OCI-LY3 (cell line): Measurements from ENCODE around the gene CHSY3.

ENCODE experiments used
- H2AFZ ChIP-seq: fragments of 200-600, 300-600 bp; shearing (Covaris generic); 2 replicates; pipeline ENCODE4 v1.6.0; 2014; ENCODE audit warnings: antibody characterized with exemption, low read depth, low read length
- H3K27ac ChIP-seq: fragments of 200-600, 300-600 bp; sonication (generic); 2 replicates; pipeline ENCODE4 v1.5.1; 2014; ENCODE audit warnings: mild to moderate bottlenecking, low read length, moderate library complexity, mixed read lengths
- H3K27me3 ChIP-seq: fragments of 200-600, 300-600 bp; sonication (generic); 2 replicates; pipeline ENCODE4 v1.6.1; 2014; ENCODE audit warnings: low read depth, low read length, mixed read lengths
- H3K36me3 ChIP-seq: fragments of 200-600, 300-600 bp; sonication (generic); replicated peaks from 2 replicates; pipeline ENCODE3; 2014; ENCODE audit warnings: low read depth, low read length, mixed read lengths
- H3K4me1 ChIP-seq: fragments of 300-600, 200-600 bp; sonication (generic); 2 replicates; pipeline ENCODE4 v1.6.1; 2014; ENCODE audit warnings: low read length, mixed read lengths
- H3K4me2 ChIP-seq: fragments of 200-600, 300-600 bp; sonication (generic); 2 replicates; pipeline ENCODE4 v1.6.1; 2014; ENCODE audit warnings: low read length, mixed read lengths
- H3K4me3 ChIP-seq: fragments of 300-600, 200-600 bp; sonication (generic); 2 replicates; pipeline ENCODE4 v1.5.1; 2014; ENCODE audit warnings: antibody characterized with exemption, mild to moderate bottlenecking, low read length, moderate library complexity
- H3K79me2 ChIP-seq: fragments of 300-600, 200-600 bp; shearing (Covaris generic); 2 replicates; pipeline ENCODE4 v1.6.1; 2014; ENCODE audit warnings: mild to moderate bottlenecking, low read length, mixed read lengths
- H3K9ac ChIP-seq: fragments of 300-600, 200-600 bp; shearing (Covaris generic); 2 replicates; pipeline ENCODE4 v1.6.0; 2014; ENCODE audit warnings: mild to moderate bottlenecking, low read length, moderate library complexity
- H3K9me3 ChIP-seq: fragments of 200-600, 300-600 bp; shearing (Covaris generic); 2 replicates; pipeline ENCODE4 v1.6.1; 2014; ENCODE audit warnings: low read length, mixed read lengths; ENCODE audit not compliant: insufficient read depth
- H4K20me1 ChIP-seq: fragments of 200-600, 300-600 bp; sonication (generic); 2 replicates; pipeline ENCODE4 v1.6.1; 2016; ENCODE audit warnings: low read length, mixed read lengths; ENCODE audit not compliant: insufficient read depth
- EZH2phosphoT487 ChIP-seq: fragments of 200-600 bp; shearing (Covaris generic); IDR thresholded peaks from 2 replicates; pipeline ENCODE4 v1.6.1; 2018; ENCODE audit warnings: antibody characterized with exemption, mixed run types, low read depth
- TF ChIP-seq, protein P1 (sequence below): fragments of 200-600, 300-600 bp; sonication (generic); IDR thresholded peaks from 2 replicates; pipeline ENCODE4 v1.5.1; 2014; ENCODE audit warnings: antibody characterized with exemption, low read length, low read depth

CHSY3 gene

DNA sequence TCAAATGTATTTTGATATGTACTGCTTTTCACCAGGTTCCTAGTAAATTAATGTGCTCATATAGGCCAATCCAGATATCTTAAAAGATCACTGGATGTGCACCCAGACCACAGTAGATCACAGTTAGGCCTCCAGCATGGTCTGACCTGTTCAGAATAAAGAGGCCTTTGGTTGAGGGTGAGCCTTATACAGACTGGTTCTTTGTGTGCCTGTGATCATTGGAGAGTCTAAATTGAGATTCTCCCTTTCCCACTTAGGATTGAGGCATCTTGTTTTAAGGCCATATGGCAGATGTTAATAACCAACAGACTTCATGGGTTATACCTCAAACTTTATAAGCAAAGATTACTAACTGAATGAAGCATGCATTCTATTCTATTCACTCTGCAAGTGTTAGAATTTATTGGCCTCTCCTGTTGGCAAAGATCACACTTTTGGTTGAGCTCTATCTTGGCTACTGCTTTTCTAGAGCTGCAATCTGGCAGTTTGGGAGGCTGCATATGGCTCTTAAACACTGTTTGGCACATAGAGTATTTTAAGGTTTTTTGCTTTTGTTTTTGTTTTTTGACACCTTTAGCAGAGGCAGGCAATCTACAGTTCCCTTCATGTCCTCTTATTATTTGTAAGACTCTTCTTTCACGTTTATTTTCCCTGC, 8.5 kb downstream of the CHSY3 start:
- Histone ChIP-seq H3K79me2 (no peaks in the 10 kb centered on the region), H2AFZ (no peak overlapping the region), H3K4me2 (no peak overlapping the region), H3K4me1 (peaks cover 10% of the 10 kb centered on the region), H4K20me1 (no peaks in the 10 kb centered on the region), H3K4me3 (no peak overlapping the region), H3K9ac (no peak overlapping the region), H3K9me3 (no peaks in the 10 kb centered on the region), H3K27ac (no peak overlapping the region), H3K36me3 (no peaks in the 10 kb centered on the region), H3K27me3 (no peaks in the 10 kb centered on the region)
- no peak for TF ChIP-seq EZH2phosphoT487
- TF ChIP-seq, protein P1, sequence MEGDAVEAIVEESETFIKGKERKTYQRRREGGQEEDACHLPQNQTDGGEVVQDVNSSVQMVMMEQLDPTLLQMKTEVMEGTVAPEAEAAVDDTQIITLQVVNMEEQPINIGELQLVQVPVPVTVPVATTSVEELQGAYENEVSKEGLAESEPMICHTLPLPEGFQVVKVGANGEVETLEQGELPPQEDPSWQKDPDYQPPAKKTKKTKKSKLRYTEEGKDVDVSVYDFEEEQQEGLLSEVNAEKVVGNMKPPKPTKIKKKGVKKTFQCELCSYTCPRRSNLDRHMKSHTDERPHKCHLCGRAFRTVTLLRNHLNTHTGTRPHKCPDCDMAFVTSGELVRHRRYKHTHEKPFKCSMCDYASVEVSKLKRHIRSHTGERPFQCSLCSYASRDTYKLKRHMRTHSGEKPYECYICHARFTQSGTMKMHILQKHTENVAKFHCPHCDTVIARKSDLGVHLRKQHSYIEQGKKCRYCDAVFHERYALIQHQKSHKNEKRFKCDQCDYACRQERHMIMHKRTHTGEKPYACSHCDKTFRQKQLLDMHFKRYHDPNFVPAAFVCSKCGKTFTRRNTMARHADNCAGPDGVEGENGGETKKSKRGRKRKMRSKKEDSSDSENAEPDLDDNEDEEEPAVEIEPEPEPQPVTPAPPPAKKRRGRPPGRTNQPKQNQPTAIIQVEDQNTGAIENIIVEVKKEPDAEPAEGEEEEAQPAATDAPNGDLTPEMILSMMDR, result no peak

DNA sequence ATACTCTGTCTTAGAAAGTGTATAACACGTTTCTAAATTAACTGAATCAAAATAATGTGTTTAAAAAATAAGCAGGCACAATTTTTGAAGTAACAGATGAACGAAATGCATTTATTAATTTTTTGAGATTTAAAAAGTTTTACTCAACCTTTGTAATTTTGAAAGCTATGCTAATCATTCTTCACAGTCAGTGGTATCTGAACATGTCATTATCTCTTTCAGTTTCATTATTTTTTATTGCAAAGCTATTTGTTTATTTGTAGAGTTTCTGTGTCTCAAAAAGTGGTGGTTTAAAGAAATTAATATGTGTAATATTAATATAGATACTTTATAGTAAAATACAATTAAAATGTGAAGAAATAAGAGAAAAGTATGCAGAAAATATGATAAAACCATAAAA, 11.2 kb downstream of the CHSY3 start:
- Histone ChIP-seq H3K4me1 (peaks cover 10% of the 10 kb centered on the region), H3K36me3 (no peaks in the 10 kb centered on the region), H2AFZ (no peak overlapping the region), H3K79me2 (no peaks in the 10 kb centered on the region), H3K9me3 (no peaks in the 10 kb centered on the region), H3K4me2 (peak overlapping the region; percentile 64), H3K27ac (no peak overlapping the region), H3K27me3 (no peaks in the 10 kb centered on the region), H3K9ac (no peak overlapping the region), H4K20me1 (no peaks in the 10 kb centered on the region), H3K4me3 (peak overlapping the region; percentile 51)
- TF ChIP-seq EZH2phosphoT487, result no peak
- TF ChIP-seq, protein P1, result no peak

DNA sequence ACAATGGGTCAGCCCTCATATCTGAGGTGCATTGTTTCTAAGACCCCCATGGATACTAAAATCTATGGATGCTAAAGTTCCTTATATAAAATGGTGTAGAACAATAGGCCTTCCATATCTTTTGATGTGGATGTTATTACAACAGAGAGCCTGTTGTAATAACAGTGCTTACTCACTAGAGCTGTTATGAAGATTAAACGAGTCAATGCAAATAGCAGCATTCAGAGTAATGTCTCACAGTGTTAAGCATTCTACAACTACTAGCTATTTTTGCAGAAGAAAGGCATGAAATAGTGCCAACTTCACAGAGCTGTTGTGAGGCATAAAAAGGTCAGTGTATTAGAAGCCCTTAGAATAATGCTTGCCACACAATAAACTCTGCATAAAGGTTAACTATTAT, 13.0 kb downstream of the CHSY3 start:
- no peaks in the 10 kb centered on the region for H3K36me3 ChIP-seq
- no peaks in the 10 kb centered on the region for H3K9me3 ChIP-seq
- H3K27me3 ChIP-seq, result no peaks in the 10 kb centered on the region
- no peaks in the 10 kb centered on the region for H3K79me2 ChIP-seq
- TF ChIP-seq, protein P1, result no peak
- no peak for TF ChIP-seq EZH2phosphoT487
- H3K4me1 ChIP-seq, result peaks cover 10% of the 10 kb centered on the region
- H3K9ac ChIP-seq, result no peak overlapping the region
- no peak overlapping the region for H3K4me2 ChIP-seq
- H4K20me1 ChIP-seq, result no peaks in the 10 kb centered on the region
- no peak overlapping the region for H3K4me3 ChIP-seq
- H3K27ac ChIP-seq, result no peak overlapping the region
- no peak overlapping the region for H2AFZ ChIP-seq

GRCh38 chr5:129921204-129921603, 16.9 kb downstream of the CHSY3 start:
- no peaks in the 10 kb centered on the region for H3K36me3 ChIP-seq

More at GRCh38 chr5:129921204-129921603, 16.9 kb downstream of the CHSY3 start:
- TF ChIP-seq, protein P1, result no peak
- TF ChIP-seq EZH2phosphoT487, result no peak
- Histone ChIP-seq H3K4me3 (no peak overlapping the region), H2AFZ (no peak overlapping the region), H3K9ac (no peak overlapping the region), H3K9me3 (no peaks in the 10 kb centered on the region), H3K27me3 (no peaks in the 10 kb centered on the region), H3K79me2 (no peaks in the 10 kb centered on the region), H3K4me1 (peaks cover under 1% of the 10 kb centered on the region; the same call in 1 of the 2 replicates), H3K27ac (no peak overlapping the region), H3K4me2 (no peak overlapping the region), H4K20me1 (no peaks in the 10 kb centered on the region)
